Measurements from ENCODE around the gene KCND3.

KCND3 gene

DNA sequence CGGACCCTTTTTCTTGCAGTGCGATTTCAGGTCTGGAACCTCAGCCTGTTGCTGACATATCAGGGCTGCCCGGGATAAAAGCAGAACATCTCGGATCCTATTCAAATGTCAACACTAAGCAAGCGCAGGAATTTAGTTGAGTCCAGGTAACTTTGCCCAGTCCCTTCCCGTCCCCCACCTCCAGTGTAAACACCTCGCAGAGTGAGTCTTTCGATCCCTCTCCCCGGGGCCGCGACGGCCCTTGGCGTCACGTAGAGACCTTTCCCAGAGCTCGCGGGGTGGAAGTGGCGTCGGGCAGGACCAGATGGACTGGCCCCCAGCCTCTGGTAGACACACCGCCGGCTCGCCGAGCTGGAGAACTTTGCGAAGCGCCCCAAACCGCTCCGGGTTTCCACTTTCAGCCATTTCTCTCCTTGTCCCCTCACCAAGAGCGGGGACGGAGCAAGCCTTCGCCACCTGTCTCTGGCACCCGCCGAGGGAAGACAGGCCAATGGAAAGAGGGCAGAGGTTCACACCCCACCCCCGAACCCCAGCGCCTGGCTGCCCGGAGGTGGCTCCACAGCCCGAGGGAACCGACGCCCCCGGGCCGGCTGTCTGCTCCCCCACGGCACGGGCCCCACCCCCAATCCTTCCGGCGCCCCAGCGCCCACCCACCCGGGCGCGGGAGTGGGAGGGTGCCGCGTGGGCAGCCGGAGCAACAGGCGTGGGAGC is 570 bp downstream of the KCND3 start:
- DNase-seq (ENCODE audit: low read depth in 2 of 2): no peak

DNA sequence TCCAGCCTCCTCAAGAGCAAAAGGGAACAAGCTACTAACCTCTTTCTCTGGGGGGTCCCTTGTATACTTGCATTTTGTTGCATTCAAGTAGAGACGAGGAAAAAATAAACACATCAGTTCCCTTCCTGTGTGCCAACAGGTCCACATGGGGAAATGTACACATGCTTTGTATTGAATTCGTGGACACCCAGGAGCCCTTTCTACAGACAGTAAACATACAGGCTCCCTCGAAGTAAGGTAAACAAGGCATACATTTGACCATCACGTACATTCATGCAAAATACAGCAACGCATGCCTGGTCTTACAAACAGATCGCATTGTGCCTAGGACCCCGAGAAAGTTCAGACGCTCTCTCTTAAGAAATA is 1.1 kb downstream of the KCND3 start:
- no peak for DNase-seq (ENCODE audit: low read depth in 2 of 2)

DNA sequence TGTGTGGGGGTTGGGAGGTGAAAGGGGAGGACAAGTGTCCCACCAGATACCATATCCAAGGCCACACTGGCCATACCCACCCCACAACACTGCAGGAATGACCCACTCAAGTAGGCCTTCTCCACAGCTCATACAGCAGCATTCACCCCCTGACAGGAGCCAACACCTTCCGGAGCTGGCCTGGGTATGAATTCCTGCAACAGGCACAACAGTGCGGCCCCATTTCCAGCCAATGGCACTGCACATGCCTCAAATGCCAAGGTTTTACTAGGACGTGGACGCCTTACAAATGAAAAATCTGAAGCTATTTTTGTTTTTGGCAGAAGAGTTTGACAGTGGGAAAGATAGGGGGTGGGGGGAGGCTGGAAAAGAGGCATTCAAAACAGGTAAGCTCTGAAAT is 2.0 kb downstream of the KCND3 start:
- no peak for DNase-seq (ENCODE audit: low read depth in 2 of 2)

DNA sequence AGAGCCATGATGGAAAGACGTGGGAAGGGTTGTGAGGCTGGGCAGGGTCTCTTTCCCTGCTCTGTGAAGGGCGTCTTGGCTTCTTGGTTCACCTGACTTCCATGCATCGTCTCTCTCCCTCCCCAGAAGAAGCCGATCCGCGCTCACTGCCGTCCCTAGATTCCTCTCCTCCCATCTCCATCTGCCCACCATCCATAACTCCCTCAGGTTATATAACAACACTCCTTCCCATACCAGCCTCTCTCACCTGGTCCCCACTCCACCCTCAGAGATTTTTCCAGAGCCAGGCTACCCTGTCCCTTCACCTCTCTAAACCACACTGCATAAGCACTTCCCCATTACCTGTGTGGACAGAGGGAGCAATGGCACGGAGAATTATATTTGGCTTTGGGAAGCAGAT is 6.0 kb downstream of the KCND3 start:
- DNase-seq (ENCODE audit: low read depth in 2 of 2): no peak

DNA sequence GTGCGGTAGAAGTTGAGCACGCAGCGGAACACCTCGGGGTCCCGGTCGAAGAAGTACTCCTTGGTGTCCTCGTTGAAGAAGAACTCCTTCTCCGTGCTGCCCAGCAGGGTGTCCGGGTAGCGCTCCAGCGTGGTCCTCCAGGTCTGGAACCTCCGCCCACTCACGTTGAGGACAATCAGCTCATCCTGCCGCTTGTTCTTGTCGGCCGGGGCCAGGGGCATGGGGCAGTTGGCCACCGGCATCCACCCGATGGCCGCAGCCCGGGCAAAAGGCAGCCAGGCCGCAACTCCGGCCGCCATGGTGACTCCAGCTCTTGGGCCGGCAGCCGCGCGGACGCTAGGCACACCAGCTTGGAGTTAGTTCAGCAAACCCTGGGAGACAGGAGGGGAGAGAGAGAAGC is 7.0 kb downstream of the KCND3 start:
- no peak for DNase-seq (ENCODE audit: low read depth in 2 of 2)

DNA sequence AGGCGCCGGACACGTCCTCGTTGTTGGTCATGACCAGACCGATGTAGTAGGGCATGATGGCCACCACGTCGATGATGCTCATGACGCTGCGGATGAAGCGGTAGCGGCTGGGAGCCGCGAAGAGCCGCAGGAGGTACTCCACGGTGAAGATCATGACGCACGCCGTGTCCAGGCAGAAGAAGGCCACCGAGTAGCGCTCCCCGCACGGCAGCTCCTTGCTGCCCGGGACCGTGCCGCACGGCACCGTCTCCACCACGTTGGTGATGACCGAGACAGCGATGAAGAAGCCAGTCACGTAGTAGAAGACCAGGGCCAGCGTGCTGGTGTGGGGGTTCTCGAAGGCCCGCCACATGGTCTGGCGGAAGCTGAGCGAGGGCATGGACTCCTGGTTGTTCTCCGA is 7.6 kb downstream of the KCND3 start:
- DNase-seq (ENCODE audit: low read depth in 2 of 2): no peak

DNA sequence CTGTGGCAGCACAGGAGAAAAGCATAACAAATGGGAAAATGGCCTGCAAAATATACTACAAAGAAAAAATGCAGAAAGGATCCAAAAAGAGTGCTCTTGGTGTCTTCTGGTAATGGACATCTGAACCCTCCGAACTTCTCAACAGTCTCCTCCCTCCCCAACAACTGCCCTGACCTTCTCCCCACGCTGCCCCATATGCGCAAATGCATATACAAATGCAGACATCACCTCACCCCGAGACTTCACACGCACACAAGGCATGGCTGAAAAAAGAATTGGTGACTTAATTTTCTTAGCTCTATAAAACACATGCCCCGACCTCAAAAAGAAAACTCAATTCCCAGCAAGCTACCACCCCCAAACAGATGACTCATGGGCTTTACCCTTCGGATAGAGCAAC is 8.4 kb downstream of the KCND3 start:
- DNase-seq (ENCODE audit: low read depth in 2 of 2): no peak

DNA sequence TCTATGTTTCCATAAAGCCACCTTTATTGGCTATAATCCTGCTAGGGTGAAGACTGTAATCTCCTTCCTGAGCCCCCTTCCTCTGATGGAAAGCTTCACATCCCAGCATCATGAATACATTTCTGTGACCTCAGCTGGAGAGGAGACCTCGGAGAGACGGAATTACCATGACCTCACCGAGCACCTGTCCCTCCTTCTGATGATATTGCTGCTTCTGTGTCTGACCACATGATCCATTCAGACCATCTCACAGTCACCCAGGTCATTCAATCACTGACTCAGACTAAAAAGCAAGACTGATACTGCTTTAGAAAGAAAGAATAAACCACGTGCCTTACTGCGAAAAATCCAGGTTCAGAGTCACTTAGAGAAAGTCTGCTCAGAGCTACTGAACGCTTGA is 8.8 kb downstream of the KCND3 start:
- DNase-seq (ENCODE audit: low read depth in 2 of 2): no peak

DNA sequence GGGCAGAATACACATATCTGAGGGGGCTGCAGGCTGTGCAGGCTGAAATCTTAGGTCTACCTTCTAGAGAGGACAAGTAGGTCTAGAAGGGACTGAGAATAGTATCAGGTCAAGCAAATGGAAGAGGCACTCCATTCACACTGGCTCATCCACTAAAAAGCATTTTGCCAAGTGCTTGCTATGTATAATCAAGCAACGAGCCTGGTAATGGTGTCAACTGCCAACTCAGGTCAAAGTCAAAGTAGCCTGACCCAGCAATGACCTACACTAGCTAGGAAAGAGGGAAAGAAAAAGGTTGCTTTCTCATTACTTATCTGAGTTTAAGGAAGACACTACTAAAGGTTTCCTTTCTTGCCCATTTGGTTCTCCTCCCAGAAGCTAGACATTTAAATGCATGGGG is 10.8 kb downstream of the KCND3 start:
- no peak for DNase-seq (ENCODE audit: low read depth in 2 of 2)

DNA sequence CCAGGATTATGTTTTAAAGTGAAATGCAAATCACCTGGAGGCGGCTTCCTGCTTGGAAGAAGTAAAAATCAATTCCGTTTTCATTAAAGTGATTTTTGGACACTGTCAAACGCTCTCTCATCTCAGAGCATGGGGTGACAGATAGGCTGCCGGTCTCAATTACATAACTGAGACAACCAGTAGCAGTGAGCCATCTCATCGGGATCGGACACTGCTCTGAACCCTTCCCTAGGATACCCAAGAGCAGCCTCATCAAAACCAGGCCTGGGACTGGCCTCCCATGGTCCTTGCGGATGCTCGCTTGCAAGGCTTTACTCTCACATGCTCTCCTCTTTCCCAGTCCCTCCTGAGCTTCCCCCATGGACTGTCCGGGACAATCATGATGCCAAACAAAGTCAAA is 12.1 kb downstream of the KCND3 start:
- no peak for DNase-seq (ENCODE audit: low read depth in 2 of 2)

DNA sequence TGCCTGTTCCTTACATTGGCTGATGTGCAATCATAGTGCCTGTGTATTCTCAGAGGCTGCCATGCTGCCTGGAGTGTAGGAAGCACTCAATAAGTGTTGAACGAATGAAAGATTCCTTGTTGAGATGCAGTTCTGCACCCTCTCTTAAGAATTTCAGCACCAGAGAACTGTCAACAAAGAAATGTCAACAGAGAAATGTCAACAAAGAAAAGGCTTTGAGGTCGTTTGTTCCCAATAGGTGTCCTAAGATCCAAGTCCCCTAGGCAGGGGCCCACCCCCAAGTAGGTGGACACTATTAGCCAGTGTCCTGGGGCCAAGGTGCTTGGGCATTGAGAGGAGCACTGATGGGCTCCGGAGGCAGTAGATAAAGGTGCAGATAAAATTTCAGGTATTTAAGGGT is 12.6 kb downstream of the KCND3 start:
- no peak for DNase-seq (ENCODE audit: low read depth in 2 of 2)

DNA sequence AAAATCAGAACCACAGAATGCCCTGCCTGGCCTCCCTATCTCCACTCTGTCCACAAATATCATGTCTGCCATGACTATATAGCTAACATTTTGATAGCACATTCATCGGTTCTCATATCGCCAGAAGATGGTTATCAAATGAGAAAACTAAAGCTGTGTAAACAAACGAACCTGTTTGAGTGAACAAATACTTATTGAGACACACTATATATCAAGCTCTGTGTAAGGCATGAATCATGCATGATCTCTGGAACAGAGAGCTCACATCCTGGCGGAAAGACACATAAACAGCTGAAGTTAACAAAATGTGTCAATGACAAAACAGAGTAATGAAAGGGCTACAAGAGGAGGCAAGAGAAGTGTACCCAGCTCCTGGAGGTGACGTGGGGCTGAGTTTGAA is 13.1 kb downstream of the KCND3 start:
- no peak for DNase-seq (ENCODE audit: low read depth in 2 of 2)

DNA sequence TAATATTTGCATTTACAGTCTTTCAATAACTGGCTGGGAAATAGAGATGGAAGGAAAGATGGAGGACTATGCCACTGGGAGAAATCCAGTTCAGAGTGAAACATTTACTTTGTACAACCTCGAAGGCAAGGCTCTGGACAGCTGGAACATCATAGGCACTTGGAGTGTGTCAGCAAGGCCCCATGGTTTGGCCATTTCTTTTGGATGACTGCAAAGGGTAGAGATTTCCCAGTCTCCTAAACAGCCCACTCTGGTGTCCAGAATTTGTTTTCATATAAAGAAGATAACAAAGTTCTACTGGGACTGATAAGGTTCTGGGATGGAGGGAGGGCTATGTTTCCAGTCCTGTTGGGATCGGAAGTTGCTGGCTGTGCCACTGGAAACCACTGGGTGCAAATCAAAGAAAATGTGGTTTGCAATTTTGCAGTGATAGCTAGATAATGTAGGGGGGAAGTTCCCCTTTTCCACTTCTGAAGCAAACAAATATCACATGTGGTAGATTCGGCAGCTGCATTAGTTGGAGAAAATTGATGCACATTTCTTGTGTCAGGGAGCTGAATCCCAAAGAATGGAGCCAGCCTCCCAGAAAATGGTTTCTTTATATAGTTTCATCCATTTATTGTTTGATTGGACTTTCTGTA is 16.2 kb downstream of the KCND3 start:
- no peak for DNase-seq (ENCODE audit: low read depth in 2 of 2)

DNA sequence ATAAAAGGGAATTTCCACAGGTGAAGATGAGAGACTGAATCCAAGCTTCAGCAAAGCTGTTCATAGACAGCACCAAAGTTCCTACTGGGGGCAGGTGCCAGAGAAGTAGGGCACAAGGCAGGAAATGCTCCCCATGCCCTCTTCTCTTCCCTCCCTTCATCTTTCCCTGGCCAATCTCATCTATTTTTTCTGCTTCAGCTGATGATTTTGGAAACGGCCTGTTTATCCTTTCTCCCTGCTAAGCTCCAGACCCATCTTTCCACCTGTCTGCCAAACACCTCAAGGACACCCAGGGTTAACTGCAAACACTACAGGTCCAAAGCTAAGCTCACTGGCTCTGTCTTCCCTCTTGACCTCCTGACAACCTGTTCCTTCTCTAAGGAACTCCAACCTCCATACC is 18.1 kb downstream of the KCND3 start:
- DNase-seq (ENCODE audit: low read depth in 2 of 2): no peak

DNA sequence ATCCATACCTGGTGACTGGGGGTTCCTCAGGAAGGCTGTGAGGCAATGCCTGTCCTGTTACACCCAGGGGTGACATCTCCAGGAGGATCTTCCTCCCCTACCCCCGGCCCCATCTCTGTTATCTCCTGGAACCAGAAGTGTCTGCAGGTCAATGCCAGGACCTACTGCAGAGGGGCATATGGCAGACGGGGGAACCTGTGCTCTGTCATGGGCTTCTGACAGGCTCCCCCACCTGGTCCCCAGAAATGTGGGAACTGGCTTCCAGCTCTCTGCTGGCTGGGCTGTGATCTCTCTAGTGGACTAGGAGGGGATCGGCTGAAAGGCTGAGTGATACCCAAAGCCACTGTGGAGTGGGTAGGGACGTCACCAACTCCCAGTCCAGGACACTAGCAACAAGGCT is 21.0 kb downstream of the KCND3 start:
- no peak for DNase-seq (ENCODE audit: low read depth in 2 of 2)

DNA sequence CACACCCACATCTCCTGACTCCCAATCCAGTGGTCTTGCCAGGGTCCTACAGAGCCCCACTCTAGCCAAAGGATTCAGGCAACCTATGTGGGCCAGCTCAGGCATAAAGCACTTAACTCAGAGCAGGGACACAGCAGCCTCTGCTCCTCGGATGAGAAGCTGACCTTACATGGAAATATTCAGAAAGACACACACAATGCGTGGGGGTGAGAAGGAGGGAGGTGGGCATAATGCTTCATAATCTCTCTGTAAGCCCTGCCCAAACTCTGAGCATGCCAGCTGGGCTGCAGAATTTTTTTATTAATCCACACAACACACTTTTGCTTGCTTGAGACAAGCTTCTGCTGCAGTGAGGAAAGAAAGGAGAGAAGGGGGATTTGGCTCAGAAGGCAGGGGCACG is 21.6 kb downstream of the KCND3 start:
- DNase-seq (ENCODE audit: low read depth in 2 of 2): no peak

DNA sequence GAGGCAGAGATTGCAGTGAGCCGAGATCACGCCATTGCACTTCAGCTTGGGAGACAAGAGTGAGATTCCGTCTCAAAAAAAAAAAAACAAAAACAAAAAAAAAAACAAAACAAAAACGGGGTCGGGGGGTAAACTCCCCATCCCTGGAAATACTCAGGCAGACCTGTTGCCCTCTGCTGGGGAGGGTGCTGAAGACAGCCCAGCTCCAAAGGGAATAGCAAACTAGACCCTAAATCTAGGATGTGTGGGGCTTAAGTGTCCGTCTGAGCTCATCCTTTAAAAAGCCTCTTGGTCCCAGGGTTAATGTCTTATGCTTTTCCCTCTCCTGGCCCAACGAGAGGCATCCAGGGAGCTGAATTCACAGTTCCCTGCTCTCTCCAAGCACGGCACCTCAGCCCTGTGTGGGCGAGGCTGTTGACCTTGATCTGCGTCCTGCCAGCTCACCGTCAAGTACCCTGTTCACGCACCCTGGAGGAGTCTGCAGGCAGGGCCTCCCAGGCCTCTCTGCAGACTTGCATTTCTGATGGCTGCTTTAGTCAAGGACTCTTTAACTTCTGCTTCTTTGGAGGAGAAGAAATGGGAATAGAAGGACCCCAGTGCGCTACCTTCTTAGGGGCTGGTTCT is 22.3 kb downstream of the KCND3 start:
- DNase-seq (ENCODE audit: low read depth in 2 of 2): no peak

DNA sequence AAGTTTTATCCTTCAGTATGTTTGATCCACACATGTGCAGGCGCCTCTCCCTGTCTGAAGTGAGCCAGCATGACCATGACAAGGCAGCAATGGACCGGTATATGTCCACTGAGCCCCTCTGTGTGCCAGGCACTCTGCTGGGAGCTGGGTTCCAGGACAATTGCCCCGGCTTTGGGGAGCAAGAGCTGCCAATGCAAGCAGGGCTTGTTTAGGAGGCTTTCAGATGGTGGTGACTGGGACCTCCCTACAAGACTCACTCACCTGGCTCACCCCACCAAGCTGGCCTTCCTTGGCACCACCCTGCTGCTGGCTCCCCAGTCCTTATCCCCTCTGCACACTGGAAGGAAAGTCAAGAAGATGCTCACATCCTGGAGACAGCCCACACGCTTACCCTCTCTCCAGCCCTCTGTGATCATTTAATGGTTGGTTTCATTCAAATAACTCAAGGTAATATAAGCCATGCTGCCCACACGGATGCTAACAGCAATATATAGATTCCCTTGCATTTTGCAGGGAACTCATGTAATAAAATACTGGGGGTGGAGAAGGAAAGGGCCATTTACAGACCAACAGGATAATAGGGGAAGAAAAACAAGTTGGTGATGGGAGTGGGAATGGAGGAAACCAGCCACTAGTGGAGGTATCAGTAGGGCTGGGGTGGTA is 23.6 kb downstream of the KCND3 start:
- DNase-seq (ENCODE audit: low read depth in 2 of 2): no peak

DNA sequence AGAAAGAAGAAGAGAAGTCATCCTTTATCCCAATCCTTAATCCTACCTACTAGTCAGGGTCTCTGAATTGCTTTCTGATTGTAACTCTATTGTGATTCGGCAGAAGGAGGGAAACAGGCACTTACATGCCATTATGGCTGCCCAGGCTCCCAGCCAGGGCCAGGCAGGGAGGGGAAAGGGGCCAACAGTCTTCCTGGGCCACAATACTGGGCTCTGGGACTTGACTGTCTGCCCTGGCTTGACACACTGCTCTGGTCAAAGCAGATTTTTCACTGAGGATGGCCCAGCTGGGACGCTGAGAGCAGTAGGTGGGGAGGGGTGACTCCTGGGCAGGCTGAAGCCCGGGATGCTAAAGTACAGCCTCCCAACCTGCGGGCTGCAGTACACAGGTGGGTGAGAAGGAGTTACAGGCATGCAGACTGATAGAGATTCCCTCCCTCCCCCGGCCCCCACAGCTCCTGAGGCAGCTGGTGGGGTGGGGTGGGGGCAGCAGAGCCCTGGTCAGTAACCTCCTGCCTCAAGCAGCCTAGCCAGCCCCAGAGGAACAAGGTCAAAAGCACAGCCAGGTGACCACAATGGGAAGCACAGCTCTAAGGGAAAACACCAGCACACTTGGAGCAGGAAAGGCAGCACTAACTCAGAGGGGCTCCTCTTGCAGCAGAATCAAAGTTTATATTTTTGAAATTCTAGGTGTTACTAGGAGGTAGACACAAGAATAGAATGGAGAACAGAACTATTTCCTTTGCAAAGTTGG is 25.3 kb downstream of the KCND3 start:
- no peak for DNase-seq (ENCODE audit: low read depth in 2 of 2)

DNA sequence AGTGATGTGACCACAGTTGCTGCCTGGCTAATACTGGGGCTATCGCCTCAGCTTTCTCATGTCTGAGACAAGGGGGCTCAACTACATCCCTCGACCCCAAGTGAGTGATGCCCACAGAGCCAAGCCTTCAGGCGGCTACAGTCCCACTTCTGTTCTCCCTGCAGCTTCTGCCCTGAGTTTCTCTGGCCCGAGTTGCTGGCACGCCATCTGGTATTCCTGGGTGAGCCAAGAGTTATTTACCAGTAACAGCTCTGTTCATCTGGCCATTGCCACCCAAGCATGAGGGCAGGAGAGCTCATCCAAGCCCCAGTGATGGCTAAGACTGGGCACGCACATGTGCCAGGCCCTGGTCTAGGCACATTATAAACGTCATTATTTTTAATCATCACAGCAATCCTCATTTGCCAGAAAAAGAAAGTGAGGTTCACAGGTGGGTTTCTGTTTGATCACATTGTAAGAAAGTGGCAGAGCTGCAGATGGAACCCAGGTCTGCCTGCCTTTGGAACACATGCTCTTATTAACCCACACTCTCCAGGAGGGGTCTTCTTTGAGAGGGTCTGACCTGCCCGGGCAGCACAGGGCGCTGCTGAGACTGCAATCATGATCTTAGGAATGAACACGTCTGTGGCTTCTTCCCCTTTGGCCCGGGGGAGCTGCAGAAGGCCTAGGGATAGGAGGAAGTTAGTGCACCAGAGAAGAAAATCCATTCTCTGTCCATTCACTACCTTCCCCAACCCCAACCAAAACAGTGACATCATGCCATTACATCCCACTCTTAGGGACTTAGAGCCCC is 27.5 kb downstream of the KCND3 start:
- no peak for DNase-seq (ENCODE audit: low read depth in 2 of 2)

DNA sequence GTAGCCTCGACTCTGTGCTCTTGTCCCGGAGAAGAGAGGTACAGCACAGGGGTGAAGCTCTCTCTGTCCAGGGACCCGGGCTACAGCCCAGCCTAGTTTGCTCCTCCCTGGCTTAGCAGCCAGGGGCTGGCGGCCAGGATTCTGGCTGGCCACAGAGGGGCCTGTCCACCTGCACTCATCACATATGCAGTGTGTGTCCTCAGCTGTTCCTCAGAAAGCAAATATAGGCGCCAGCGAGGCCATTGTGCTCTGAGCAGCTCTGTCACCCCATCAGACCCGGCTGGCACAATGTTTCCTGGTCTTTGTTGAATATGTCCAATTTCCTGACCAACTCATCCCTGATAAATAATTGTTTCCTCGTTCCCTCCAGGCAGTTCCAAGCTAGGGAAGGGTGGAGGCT is 28.5 kb downstream of the KCND3 start:
- DNase-seq (ENCODE audit: low read depth in 2 of 2): no peak

DNA sequence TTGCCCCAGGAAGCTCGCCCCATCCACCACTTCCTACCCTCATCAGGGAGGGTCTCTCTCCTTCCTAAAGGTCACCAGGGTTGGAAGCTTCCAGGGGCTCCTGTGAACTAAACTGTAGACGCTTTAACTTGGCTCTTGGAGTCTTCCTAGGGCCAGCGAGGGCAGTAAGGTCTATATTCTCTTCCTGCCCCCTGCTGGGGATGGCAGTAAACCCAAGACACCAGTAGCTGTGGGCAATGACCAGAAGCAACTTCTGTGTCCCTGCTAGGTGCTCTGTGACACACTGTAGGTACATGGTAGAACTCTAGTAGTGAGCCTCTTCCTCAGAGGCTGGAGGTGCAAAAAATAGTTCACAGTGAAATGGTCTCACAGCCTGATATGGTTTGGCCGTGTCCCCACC is 30.0 kb downstream of the KCND3 start:
- no peak for DNase-seq (ENCODE audit: low read depth in 2 of 2)
